ENCODE results near the gene TCF7L1. TPM values are rescaled to one million over a fixed set of nuclear protein-coding genes. Genes with fewer than 3 reads are reported as not detected.
A peak's percentile ranks its signal among the peaks of the same experiment; 100 is the strongest.

TCF7L1 gene
- total RNA-seq, 1 experiment from 2014 or later: 1.1 TPM

DNA sequence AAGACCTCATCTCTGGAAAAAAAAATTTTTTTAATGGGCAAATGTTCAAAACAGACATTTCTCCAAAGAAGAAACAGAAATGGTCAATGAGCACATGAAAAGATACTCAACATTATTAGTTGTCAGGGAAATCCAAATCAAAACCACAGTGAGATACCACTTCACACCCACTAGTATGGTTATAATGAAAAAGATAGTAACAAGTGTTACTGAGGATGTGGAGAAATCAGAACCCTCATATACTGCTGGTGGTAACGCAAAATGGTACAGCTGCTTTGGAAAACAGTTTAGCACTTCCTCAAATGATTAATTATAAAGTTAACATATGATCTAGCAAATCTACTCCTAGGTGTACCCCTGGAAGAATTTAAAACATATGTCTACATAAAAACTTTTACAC, 29.0 kb upstream of the TCF7L1 start:
- Mint-ChIP-seq H3K4me3 (ENCODE audit: unreplicated experiment) (no peak overlapping the region), H3K4me1 (ENCODE audit: insufficient read depth, unreplicated experiment) (no peaks in the 10 kb centered on the region), H3K9me3 (ENCODE audit: unreplicated experiment) (no peaks in the 10 kb centered on the region), H3K27ac (ENCODE audit: low read depth, unreplicated experiment) (no peak overlapping the region), H3K27me3 (ENCODE audit: insufficient read depth, unreplicated experiment) (no peaks in the 10 kb centered on the region), H3K36me3 (ENCODE audit: insufficient read depth, unreplicated experiment) (no peaks in the 10 kb centered on the region)
- ChIA-PET POLR2A (interaction anchor here (1.7 kb wide), 1 partner anchor 19 kb away, joined by 3 read pairs; no protein-coding TSS in a partner anchor), CTCF (interaction anchor here (1.3 kb wide), 2 partner anchors 181 to 196 kb away, joined by 7 read pairs; no protein-coding TSS in a partner anchor)
- intact Hi-C loops (cut with micrococcal nuclease): no loop called here
- TF ChIP-seq, protein P1, sequence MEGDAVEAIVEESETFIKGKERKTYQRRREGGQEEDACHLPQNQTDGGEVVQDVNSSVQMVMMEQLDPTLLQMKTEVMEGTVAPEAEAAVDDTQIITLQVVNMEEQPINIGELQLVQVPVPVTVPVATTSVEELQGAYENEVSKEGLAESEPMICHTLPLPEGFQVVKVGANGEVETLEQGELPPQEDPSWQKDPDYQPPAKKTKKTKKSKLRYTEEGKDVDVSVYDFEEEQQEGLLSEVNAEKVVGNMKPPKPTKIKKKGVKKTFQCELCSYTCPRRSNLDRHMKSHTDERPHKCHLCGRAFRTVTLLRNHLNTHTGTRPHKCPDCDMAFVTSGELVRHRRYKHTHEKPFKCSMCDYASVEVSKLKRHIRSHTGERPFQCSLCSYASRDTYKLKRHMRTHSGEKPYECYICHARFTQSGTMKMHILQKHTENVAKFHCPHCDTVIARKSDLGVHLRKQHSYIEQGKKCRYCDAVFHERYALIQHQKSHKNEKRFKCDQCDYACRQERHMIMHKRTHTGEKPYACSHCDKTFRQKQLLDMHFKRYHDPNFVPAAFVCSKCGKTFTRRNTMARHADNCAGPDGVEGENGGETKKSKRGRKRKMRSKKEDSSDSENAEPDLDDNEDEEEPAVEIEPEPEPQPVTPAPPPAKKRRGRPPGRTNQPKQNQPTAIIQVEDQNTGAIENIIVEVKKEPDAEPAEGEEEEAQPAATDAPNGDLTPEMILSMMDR (IDR thresholded peaks at IDR 0.05; ENCODE audit: unreplicated experiment): no peak
- DNase-seq (ENCODE audit: unreplicated experiment): no peak
- no TSS peak for BruUV-seq (replicated peaks)

DNA sequence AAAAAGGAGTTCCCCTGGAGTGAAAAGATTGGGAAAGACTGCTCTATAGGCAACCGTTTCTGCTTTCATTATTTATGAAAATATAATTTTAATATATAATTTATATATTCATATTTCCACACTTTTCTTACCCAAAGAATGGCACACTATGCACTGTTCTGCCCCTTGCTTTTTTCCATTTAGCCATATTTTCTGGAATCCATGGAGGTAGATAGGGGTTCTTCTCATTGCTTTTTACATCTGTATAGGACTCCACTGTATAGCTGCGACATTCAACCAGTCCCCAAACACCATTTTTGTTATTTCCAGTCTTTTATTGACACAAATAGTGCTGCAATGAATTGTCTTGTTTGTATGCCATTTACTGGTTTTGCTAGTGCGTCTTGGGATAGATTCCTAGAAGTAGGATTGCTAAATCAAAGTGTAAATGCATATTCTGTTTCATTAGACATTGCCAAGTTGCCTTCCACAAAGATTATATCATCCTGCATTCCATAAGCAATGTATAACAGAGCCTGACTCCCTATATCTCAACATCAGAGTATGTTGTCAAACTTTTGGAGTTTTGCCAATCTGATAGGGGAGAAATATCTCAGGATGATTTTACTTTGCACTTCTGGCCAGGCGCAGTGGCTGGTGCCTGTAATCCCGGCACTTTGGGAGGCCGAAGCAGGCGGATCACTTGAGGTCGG, 26.6 kb upstream of the TCF7L1 start:
- CTCF ChIA-PET: interaction anchor here (0.7 kb wide), 1 partner anchor 56 kb away, joined by 5 read pairs; no protein-coding TSS in a partner anchor
- POLR2A ChIA-PET: no interaction called here
- no peaks in the 10 kb centered on the region for H3K9me3 Mint-ChIP-seq (ENCODE audit: unreplicated experiment)

DNA sequence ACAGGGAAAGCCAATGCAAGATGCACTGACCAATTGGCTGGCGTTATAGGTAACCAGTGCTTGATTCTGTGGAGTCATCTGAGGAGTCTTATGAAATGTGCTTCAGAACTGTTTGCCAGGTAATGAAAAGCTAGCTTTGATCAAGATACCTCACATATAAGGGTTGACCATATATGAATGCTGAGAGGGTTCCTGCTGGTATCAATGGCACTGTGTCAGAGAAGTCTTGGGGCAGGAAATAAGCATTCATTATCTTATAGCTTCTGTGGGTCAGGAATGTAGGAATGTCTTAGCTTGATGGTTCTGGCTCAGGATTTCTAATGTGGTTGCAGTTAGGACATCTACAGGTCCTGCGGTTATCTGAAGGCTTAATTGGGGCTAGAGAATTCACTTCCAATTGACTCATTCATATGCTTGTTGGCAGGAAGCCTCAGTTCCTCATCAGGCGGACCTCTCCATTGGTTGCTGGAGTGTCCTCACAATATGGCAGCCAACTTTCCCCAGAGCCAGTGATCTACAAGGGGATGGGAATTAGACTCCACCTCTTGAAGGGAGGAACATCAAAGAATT, 22.1 kb upstream of the TCF7L1 start:
- ChIA-PET CTCF (interaction anchor here (0.6 to 1.2 kb wide), 3 partner anchors 12 to 174 kb away, joined by 3 to 6 read pairs (median 3); no protein-coding TSS in a partner anchor), POLR2A (no interaction called here)
- no peak for DNase-seq (ENCODE audit: unreplicated experiment)
- Mint-ChIP-seq H3K27me3 (ENCODE audit: insufficient read depth, unreplicated experiment) (peaks cover 22% of the 10 kb centered on the region), H3K4me1 (ENCODE audit: insufficient read depth, unreplicated experiment) (no peaks in the 10 kb centered on the region), H3K4me3 (ENCODE audit: unreplicated experiment) (no peak overlapping the region), H3K9me3 (ENCODE audit: unreplicated experiment) (no peaks in the 10 kb centered on the region), H3K27ac (ENCODE audit: low read depth, unreplicated experiment) (no peak overlapping the region), H3K36me3 (ENCODE audit: insufficient read depth, unreplicated experiment) (no peaks in the 10 kb centered on the region)
- TF ChIP-seq, protein P1 (IDR thresholded peaks at IDR 0.05; ENCODE audit: unreplicated experiment): no peak
- intact Hi-C loops (cut with micrococcal nuclease): no loop called here
- no TSS peak for BruUV-seq (replicated peaks)

More for the DNA sequence above, 26.6 kb upstream of the TCF7L1 start:
- no peaks in the 10 kb centered on the region for H3K36me3 Mint-ChIP-seq (ENCODE audit: insufficient read depth, unreplicated experiment)
- H3K27ac Mint-ChIP-seq (ENCODE audit: low read depth, unreplicated experiment): no peak overlapping the region
- no peak overlapping the region for H3K4me3 Mint-ChIP-seq (ENCODE audit: unreplicated experiment)
- no TSS peak for BruUV-seq (replicated peaks)
- intact Hi-C loops (cut with micrococcal nuclease): no loop called here
- TF ChIP-seq, protein P1 (IDR thresholded peaks at IDR 0.05; ENCODE audit: unreplicated experiment): no peak
- H3K4me1 Mint-ChIP-seq (ENCODE audit: insufficient read depth, unreplicated experiment): no peaks in the 10 kb centered on the region
- peak; percentile 65 for DNase-seq (ENCODE audit: unreplicated experiment)
- no peaks in the 10 kb centered on the region for H3K27me3 Mint-ChIP-seq (ENCODE audit: insufficient read depth, unreplicated experiment)

DNA sequence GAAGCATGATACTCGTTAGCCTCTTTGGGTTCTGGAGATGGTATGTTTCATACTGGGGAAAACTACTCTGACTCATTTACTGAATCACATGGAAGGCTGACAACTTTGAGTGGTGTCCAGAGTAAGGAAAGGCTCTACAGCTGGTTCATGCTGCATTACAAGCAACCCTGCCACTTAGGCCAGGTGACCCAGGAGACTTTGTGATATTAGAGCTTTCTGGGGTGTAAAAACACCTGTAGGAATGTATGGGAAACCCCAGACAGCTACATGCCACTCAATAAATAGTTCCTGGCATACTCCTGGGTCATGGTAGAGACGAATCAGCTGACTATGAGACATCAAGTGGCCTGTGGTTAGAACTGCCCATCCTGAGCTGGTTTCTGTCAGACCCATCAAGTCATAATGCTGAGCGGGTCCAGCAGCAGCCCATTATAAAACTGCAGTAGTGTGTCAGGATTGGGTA, 21.3 kb upstream of the TCF7L1 start:
- ChIA-PET CTCF (interaction anchor here (0.6 to 1.1 kb wide), 3 partner anchors 13 to 153 kb away, joined by 3 read pairs; no protein-coding TSS in a partner anchor), POLR2A (no interaction called here)
- intact Hi-C loops (cut with micrococcal nuclease): no loop called here
- H3K36me3 Mint-ChIP-seq (ENCODE audit: insufficient read depth, unreplicated experiment): no peaks in the 10 kb centered on the region
- no TSS peak for BruUV-seq (replicated peaks)
- no peak overlapping the region for H3K4me3 Mint-ChIP-seq (ENCODE audit: unreplicated experiment)
- no peak overlapping the region for H3K27ac Mint-ChIP-seq (ENCODE audit: low read depth, unreplicated experiment)
- H3K27me3 Mint-ChIP-seq (ENCODE audit: insufficient read depth, unreplicated experiment): peaks cover 22% of the 10 kb centered on the region
- H3K9me3 Mint-ChIP-seq (ENCODE audit: unreplicated experiment): no peaks in the 10 kb centered on the region
- TF ChIP-seq, protein P1 (IDR thresholded peaks at IDR 0.05; ENCODE audit: unreplicated experiment): no peak
- no peaks in the 10 kb centered on the region for H3K4me1 Mint-ChIP-seq (ENCODE audit: insufficient read depth, unreplicated experiment)
- no peak for DNase-seq (ENCODE audit: unreplicated experiment)
